HG03025 (cell line): ENCODE data around the gene CPSF7.
A peak's percentile ranks its signal among the peaks of the same experiment; 100 is the strongest.
"Not testable (repeated sequence)": the region's sequence is repeated elsewhere in the genome, so short reads cannot be mapped to it uniquely, and the experiment has no call there.

Source experiments
- ATAC-seq: cut with Tn5 transposase; IDR thresholded peaks from one replicate; pipeline ENCODE4 v1.9.1; 2021; ENCODE audit warnings: mild to moderate bottlenecking, moderate library complexity; ENCODE audit not compliant: unreplicated experiment, low FRiP score

The CPSF7 gene

GRCh38 chr11:61390161-61390560, 39.6 kb downstream of the CPSF7 start:
- no peak for ATAC-seq

- no peak for ATAC-seq
Observed at GRCh38 chr11:61384271-61385242, 45.2 kb downstream of the CPSF7 start.

GRCh38 chr11:61383859-61384258, 45.9 kb downstream of the CPSF7 start:
- ATAC-seq, result not testable (repeated sequence)

- no peak for ATAC-seq
Observed at GRCh38 chr11:61380884-61381283, 48.9 kb downstream of the CPSF7 start.

- ATAC-seq, result no peak
Observed at GRCh38 chr11:61378713-61379313, 51.0 kb downstream of the CPSF7 start.

GRCh38 chr11:61377461-61378160, 52.2 kb downstream of the CPSF7 start:
- ATAC-seq, result no peak

GRCh38 chr11:61375761-61376108, 54.0 kb downstream of the CPSF7 start:
- ATAC-seq, result no peak

- ATAC-seq, result no peak
Observed at GRCh38 chr11:61372659-61373420, 56.9 kb downstream of the CPSF7 start.

GRCh38 chr11:61370349-61371005, 59.3 kb downstream of the CPSF7 start:
- ATAC-seq, result no peak

- no peak for ATAC-seq
Observed at GRCh38 chr11:61369372-61370348, 60.1 kb downstream of the CPSF7 start.

GRCh38 chr11:61368646-61369045, 61.1 kb downstream of the CPSF7 start:
- ATAC-seq, result no peak

GRCh38 chr11:61367406-61367805, 62.4 kb downstream of the CPSF7 start:
- ATAC-seq, result no peak

GRCh38 chr11:61364012-61364675, 65.6 kb downstream of the CPSF7 start:
- ATAC-seq, result no peak

- peak; percentile 2 for ATAC-seq
Observed at GRCh38 chr11:61362542-61362875, 67.3 kb downstream of the CPSF7 start.

- peak; percentile 76 for ATAC-seq
Observed at GRCh38 chr11:61361741-61362541, 67.8 kb downstream of the CPSF7 start, which contains the start of the genes CYB561A3 and TMEM138. CYB561A3 (minus strand) TSS chr11:61361882; CDS start chr11:61356713, 5,169 bp downstream. TMEM138 (plus strand) TSS chr11:61362374; CDS start chr11:61364391, 2,017 bp downstream.

- no peak for ATAC-seq
Observed at GRCh38 chr11:61361237-61361740, 68.5 kb downstream of the CPSF7 start.

- no peak for ATAC-seq
Observed at GRCh38 chr11:61359516-61359915, 70.3 kb downstream of the CPSF7 start.
